Ammon's horn (tissue), 1 donor: ENCODE data around the gene ADCY5.
"Not testable (repeated sequence)": the region's sequence is repeated elsewhere in the genome, so short reads cannot be mapped to it uniquely, and the experiment has no call there.

Source experiments
- DNase-seq: peaks from one replicate; pipeline ENCODE4 v3.0.0-alpha.2; 2016; ENCODE audit warnings: low spot score

Gene ADCY5

GRCh38 chr3:123448536-123449101, at the start of gene ADCY5:
Gene ADCY5 (minus strand): TSS chr3:123449090. CDS start chr3:123448545, 545 bp downstream.
- DNase-seq: no peak

- DNase-seq: no peak
Observed at GRCh38 chr3:123493912-123494311, 45.0 kb upstream of the ADCY5 start.

GRCh38 chr3:123491966-123492587, 43.2 kb upstream of the ADCY5 start:
- no peak for DNase-seq

GRCh38 chr3:123489400-123490004, 40.6 kb upstream of the ADCY5 start:
- peak; percentile 79 for DNase-seq

GRCh38 chr3:123488645-123489347, 39.9 kb upstream of the ADCY5 start:
- DNase-seq: no peak

GRCh38 chr3:123487063-123487462, 38.2 kb upstream of the ADCY5 start:
- DNase-seq: not testable (repeated sequence)

GRCh38 chr3:123486460-123486859, 37.6 kb upstream of the ADCY5 start:
- no peak for DNase-seq

- DNase-seq: no peak
Observed at GRCh38 chr3:123485551-123485950, 36.7 kb upstream of the ADCY5 start.

- no peak for DNase-seq
Observed at GRCh38 chr3:123483146-123483545, 34.3 kb upstream of the ADCY5 start.

GRCh38 chr3:123481722-123482457, 33.0 kb upstream of the ADCY5 start:
- DNase-seq: peak; percentile 17

GRCh38 chr3:123481071-123481470, 32.2 kb upstream of the ADCY5 start:
- no peak for DNase-seq

GRCh38 chr3:123480428-123480827, 31.5 kb upstream of the ADCY5 start:
- no peak for DNase-seq

- DNase-seq: no peak
Observed at GRCh38 chr3:123479891-123480290, 31.0 kb upstream of the ADCY5 start.

- no peak for DNase-seq
Observed at GRCh38 chr3:123478314-123478713, 29.4 kb upstream of the ADCY5 start.

- no peak for DNase-seq
Observed at GRCh38 chr3:123476967-123477750, 28.3 kb upstream of the ADCY5 start.

- no peak for DNase-seq
Observed at GRCh38 chr3:123475786-123476185, 26.9 kb upstream of the ADCY5 start.

- DNase-seq: no peak
Observed at GRCh38 chr3:123471106-123471505, 22.2 kb upstream of the ADCY5 start.

- DNase-seq: no peak
Observed at GRCh38 chr3:123469323-123469995, 20.6 kb upstream of the ADCY5 start.

GRCh38 chr3:123467046-123467445, 18.2 kb upstream of the ADCY5 start:
- no peak for DNase-seq

GRCh38 chr3:123464211-123464610, 15.3 kb upstream of the ADCY5 start:
- DNase-seq: no peak

GRCh38 chr3:123459862-123460261, 11.0 kb upstream of the ADCY5 start:
- DNase-seq: no peak
